Vagina (tissue), 2 donors: ENCODE data around the gene LARP1. TPM values are rescaled to one million over a fixed set of nuclear protein-coding genes. Genes with fewer than 3 reads are reported as not detected.

Experiments used
- DNase-seq, 2 donors: peaks; one replicate each; pipeline ENCODE4 v3.0.0-alpha.2; 2017; ENCODE audit errors: extremely low spot score in 2 of 2
- H3K27ac ChIP-seq: fragments of 200-600 bp; sonication (generic); one replicate; pipeline ENCODE4 v1.5.1; 2019
- H3K27me3 ChIP-seq: fragments of 200-600 bp; sonication (generic); one replicate; pipeline ENCODE4 v1.5.1; 2019
- H3K36me3 ChIP-seq, 2 donors: fragments of 200-600 bp; sonication (generic); one replicate each; pipeline ENCODE4 v1.5.1; 2017 to 2019
- H3K4me1 ChIP-seq: fragments of 200-600 bp; sonication (generic); one replicate; pipeline ENCODE4 v1.5.1; 2019
- H3K4me3 ChIP-seq, 2 donors: fragments of 200-600 bp; sonication (generic); 1 replicate in 1 of 2; 2 replicates in 1 of 2; pipeline ENCODE4 v1.5.1; 2016 to 2019
- H3K9me3 ChIP-seq: fragments of 200-600 bp; sonication (generic); one replicate; pipeline ENCODE4 v1.5.1; 2019
- POLR2A ChIP-seq, 2 donors: fragments of 450-650 bp; IDR thresholded peaks; one replicate each; pipeline ENCODE4 v1.6.1; 2017; ENCODE audit warnings: antibody characterized with exemption in 2 of 2, mild to moderate bottlenecking in 2 of 2, moderate library complexity in 2 of 2
- POLR2AphosphoS5 ChIP-seq, 2 donors: sonication (generic); formaldehyde crosslinking; IDR thresholded peaks; one replicate each; pipeline ENCODE4 v1.9.0; 2017; ENCODE audit warnings: antibody characterized with exemption in 2 of 2, mild to moderate bottlenecking in 2 of 2, low read depth in 1 of 2; ENCODE audit not compliant: insufficient read depth in 1 of 2
- intact Hi-C: fragments of 100-400 bp; cut with DNase I; formaldehyde crosslinking; loops from one replicate; pipeline ENCODE4 v1.15.1; 2023
- total RNA-seq: library from RNA; depleted of rRNA; stranded (reverse); fragments of >200 nt; gene quantifications from one replicate; pipeline ENCODE4 v1.2.3, GENCODE V29; 2016
- TF ChIP-seq, protein P1 (sequence below), 3 experiments: fragments of 450-650 bp in 2 of 3; fragments of 200-600 bp in 1 of 3; sonication (generic) in 1 of 3; IDR thresholded peaks; one replicate each; pipeline ENCODE4 v1.5.1; 2017 to 2019; ENCODE audit warnings: antibody characterized with exemption in 3 of 3, mild to moderate bottlenecking in 2 of 3, moderate library complexity in 2 of 3

The LARP1 gene
- total RNA-seq, 1 donor from 2014 or later, result 98.0 TPM

DNA sequence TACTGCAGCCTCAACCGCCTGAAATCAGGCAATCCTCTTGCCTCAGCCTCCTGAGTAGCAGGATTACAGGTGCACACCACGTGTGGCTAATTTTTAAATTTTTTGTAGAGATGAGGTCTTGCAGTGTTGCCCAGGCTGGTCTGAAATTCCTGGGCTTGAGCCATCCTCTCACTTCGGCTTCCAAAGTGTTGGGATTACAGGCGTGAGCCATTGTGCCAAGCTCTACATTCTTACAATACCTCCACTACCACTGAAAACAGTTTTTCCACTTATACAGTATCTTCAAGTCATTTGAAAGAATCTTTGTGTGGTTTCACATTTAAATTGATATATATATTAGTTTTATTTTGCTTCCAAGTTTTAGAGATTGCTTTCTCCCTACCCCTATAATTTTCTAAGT lies 42.6 kb downstream of the LARP1 start:
- DNase-seq, result no peak
- Histone ChIP-seq H3K27ac (no peak overlapping the region), H3K4me3 (no peak overlapping the region), H3K4me1 (no peaks in the 10 kb centered on the region), H3K36me3 (peaks cover 6 to 64% of the 10 kb centered on the region in 2 donors), H3K9me3 (no peaks in the 10 kb centered on the region), H3K27me3 (no peaks in the 10 kb centered on the region)
- no peak for TF ChIP-seq POLR2AphosphoS5 (IDR thresholded peaks at IDR 0.05; ENCODE audit: insufficient read depth in 1 of 2, low read depth in 1 of 2)
- TF ChIP-seq, protein P1, sequence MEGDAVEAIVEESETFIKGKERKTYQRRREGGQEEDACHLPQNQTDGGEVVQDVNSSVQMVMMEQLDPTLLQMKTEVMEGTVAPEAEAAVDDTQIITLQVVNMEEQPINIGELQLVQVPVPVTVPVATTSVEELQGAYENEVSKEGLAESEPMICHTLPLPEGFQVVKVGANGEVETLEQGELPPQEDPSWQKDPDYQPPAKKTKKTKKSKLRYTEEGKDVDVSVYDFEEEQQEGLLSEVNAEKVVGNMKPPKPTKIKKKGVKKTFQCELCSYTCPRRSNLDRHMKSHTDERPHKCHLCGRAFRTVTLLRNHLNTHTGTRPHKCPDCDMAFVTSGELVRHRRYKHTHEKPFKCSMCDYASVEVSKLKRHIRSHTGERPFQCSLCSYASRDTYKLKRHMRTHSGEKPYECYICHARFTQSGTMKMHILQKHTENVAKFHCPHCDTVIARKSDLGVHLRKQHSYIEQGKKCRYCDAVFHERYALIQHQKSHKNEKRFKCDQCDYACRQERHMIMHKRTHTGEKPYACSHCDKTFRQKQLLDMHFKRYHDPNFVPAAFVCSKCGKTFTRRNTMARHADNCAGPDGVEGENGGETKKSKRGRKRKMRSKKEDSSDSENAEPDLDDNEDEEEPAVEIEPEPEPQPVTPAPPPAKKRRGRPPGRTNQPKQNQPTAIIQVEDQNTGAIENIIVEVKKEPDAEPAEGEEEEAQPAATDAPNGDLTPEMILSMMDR (IDR thresholded peaks at IDR 0.05), result no peak
- TF ChIP-seq POLR2A (IDR thresholded peaks at IDR 0.05), result no peak
- intact Hi-C loops, result no loop called here

DNA sequence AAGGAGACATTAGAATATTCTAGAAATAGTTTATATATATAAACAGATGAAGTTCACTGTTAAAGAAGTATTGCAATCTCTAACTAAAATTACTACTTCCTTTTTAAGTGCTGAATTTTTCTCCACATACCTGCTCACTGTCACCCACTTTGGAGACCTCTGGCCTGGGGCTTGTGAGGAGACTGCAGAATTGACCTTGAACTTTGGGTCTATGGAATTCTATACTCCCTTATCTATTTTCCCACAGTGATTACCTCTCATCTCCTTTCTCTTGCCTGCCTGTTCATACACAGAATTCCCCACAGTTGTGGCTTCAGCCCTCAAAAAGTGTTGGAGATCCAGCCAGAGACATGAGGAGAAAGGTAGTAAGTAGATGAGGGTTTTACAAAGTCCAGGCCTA lies 45.4 kb downstream of the LARP1 start:
- H3K9me3 ChIP-seq, result no peaks in the 10 kb centered on the region
- no peaks in the 10 kb centered on the region for H3K27me3 ChIP-seq
- no peak overlapping the region for H3K27ac ChIP-seq
- no peaks in the 10 kb centered on the region for H3K4me1 ChIP-seq
- DNase-seq, result no peak
- intact Hi-C loops, result no loop called here
- no peak overlapping the region for H3K4me3 ChIP-seq
- H3K36me3 ChIP-seq, result peaks cover 6 to 70% of the 10 kb centered on the region in 2 donors
- TF ChIP-seq POLR2AphosphoS5 (IDR thresholded peaks at IDR 0.05; ENCODE audit: insufficient read depth in 1 of 2, low read depth in 1 of 2), result no peak
- TF ChIP-seq POLR2A (IDR thresholded peaks at IDR 0.05), result no peak
- TF ChIP-seq, protein P1 (IDR thresholded peaks at IDR 0.05), result no peak

DNA sequence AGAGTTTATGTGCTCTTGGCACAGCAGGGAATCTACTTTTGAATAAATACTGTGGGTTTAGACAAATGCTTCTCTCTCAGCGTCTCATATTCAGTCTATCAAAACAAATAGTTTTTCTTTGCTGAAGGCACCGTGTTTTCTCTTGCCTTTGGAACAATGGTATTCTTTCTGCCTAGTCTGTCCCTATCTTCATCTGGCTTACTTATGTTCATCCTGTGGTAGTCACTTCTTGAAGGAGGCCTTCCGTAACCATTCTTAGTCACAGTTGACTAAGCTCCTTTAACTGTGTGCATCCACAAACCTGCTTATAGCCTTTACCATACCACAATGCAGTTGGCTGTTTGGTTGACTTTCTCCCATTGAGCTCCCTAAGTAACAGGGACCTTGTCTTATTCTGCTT lies 45.9 kb downstream of the LARP1 start:
- no peak for DNase-seq
- Histone ChIP-seq H3K4me3 (no peak overlapping the region), H3K27ac (no peak overlapping the region), H3K36me3 (peaks cover 6 to 75% of the 10 kb centered on the region in 2 donors), H3K4me1 (no peaks in the 10 kb centered on the region), H3K9me3 (no peaks in the 10 kb centered on the region), H3K27me3 (no peaks in the 10 kb centered on the region)
- intact Hi-C loops, result no loop called here
- TF ChIP-seq POLR2AphosphoS5 (IDR thresholded peaks at IDR 0.05; ENCODE audit: insufficient read depth in 1 of 2, low read depth in 1 of 2), result no peak
- TF ChIP-seq POLR2A (IDR thresholded peaks at IDR 0.05), result no peak
- TF ChIP-seq, protein P1 (IDR thresholded peaks at IDR 0.05), result no peak

GRCh38 chr5:154802050-154802449 lies 46.9 kb downstream of the LARP1 start:
- TF ChIP-seq, protein P1 (IDR thresholded peaks at IDR 0.05), result no peak
- no peak for TF ChIP-seq POLR2AphosphoS5 (IDR thresholded peaks at IDR 0.05; ENCODE audit: insufficient read depth in 1 of 2, low read depth in 1 of 2)
- TF ChIP-seq POLR2A (IDR thresholded peaks at IDR 0.05), result no peak
- peaks cover 6 to 84% of the 10 kb centered on the region in 2 donors for H3K36me3 ChIP-seq
- no peak overlapping the region for H3K27ac ChIP-seq
- H3K9me3 ChIP-seq, result no peaks in the 10 kb centered on the region
- DNase-seq, result no peak
- H3K4me3 ChIP-seq, result no peak overlapping the region
- intact Hi-C loops, result no loop called here
- no peaks in the 10 kb centered on the region for H3K27me3 ChIP-seq
- H3K4me1 ChIP-seq, result no peaks in the 10 kb centered on the region

GRCh38 chr5:154806176-154806575 lies 51.0 kb downstream of the LARP1 start:
- Histone ChIP-seq H3K4me3 (no peak overlapping the region), H3K27ac (no peak overlapping the region), H3K4me1 (no peaks in the 10 kb centered on the region), H3K27me3 (no peaks in the 10 kb centered on the region), H3K36me3 (peaks cover 6 to 92% of the 10 kb centered on the region in 2 donors), H3K9me3 (no peaks in the 10 kb centered on the region)
- TF ChIP-seq POLR2A (IDR thresholded peaks at IDR 0.05), result no peak
- no peak for DNase-seq
- intact Hi-C loops, result no loop called here
